OCI-LY7 (cell line): Measurements from ENCODE around the gene PDZD2. TPM values are rescaled to one million over a fixed set of nuclear protein-coding genes. Genes with fewer than 3 reads are reported as not detected.

ENCODE experiments used
- BruUV-seq: library from RNA; stranded (reverse); fragments of 400-500 nt; replicated peaks from 2 replicates; lab custom pipeline; 2021; lab: Mats Ljungman, UMichigan
- CTCF ChIA-PET: fragments of 300-600 bp; sonication (Branson Sonifier 250); formaldehyde crosslinking; loops from one replicate; lab custom pipeline; 2022; ENCODE audit warnings: antibody characterized with exemption; ENCODE audit not compliant: unreplicated experiment; lab: Charles Lee
- POLR2A ChIA-PET: fragments of 300-600 bp; sonication (Branson Sonifier 250); formaldehyde crosslinking; loops from one replicate; lab custom pipeline; 2022; ENCODE audit warnings: antibody characterized with exemption; lab: Charles Lee
- DNase-seq: peaks from one replicate; pipeline ENCODE4 v3.0.0-alpha.2; 2015; ENCODE audit warnings: low spot score
- H2AFZ ChIP-seq: fragments of 200-600 bp; sonication (generic), shearing (Covaris generic); 2 replicates; pipeline ENCODE4 v1.6.1; 2014; ENCODE audit warnings: mild to moderate bottlenecking, antibody characterized with exemption, low read length, moderate library complexity
- H3K27ac ChIP-seq: fragments of 200-600 bp; sonication (generic); 2 replicates; pipeline ENCODE4 v1.5.1; 2014; ENCODE audit warnings: mixed run types, low read depth, mild to moderate bottlenecking, moderate library complexity, low read length, inconsistent platforms; ENCODE audit not compliant: poor library complexity, severe bottlenecking
- H3K36me3 ChIP-seq: fragments of 200-600 bp; sonication (generic); 2 replicates; pipeline ENCODE4 v1.6.1; 2014; ENCODE audit warnings: mild to moderate bottlenecking, antibody characterized with exemption, low read length, moderate library complexity, mixed read lengths; ENCODE audit not compliant: insufficient read depth
- H3K4me1 ChIP-seq: fragments of 200-600 bp; sonication (generic); 2 replicates; pipeline ENCODE4 v1.5.1; 2014; ENCODE audit warnings: mild to moderate bottlenecking, low read length; ENCODE audit not compliant: insufficient read depth, poor library complexity, severe bottlenecking
- H3K4me2 ChIP-seq: fragments of 200-600 bp; sonication (generic); 2 replicates; pipeline ENCODE4 v1.6.1; 2014; ENCODE audit warnings: mild to moderate bottlenecking, low read length
- H3K4me3 ChIP-seq: fragments of 200-600 bp; sonication (generic); 2 replicates; pipeline ENCODE4 v1.5.1; 2014; ENCODE audit warnings: mild to moderate bottlenecking, low read depth, low read length; ENCODE audit not compliant: poor library complexity, severe bottlenecking
- H3K79me2 ChIP-seq: fragments of 200-600 bp; sonication (generic); 2 replicates; pipeline ENCODE4 v1.6.1; 2016; ENCODE audit warnings: low read depth, mild to moderate bottlenecking, low read length, moderate library complexity, mixed read lengths; ENCODE audit not compliant: insufficient read depth
- H3K9me2 ChIP-seq: fragments of 200-600 bp; sonication (generic); 2 replicates; pipeline ENCODE4 v1.6.1; 2016; ENCODE audit warnings: mild to moderate bottlenecking, low read length, mixed read lengths; ENCODE audit not compliant: insufficient read depth
- H3K9me3 ChIP-seq: fragments of 200-600 bp; sonication (generic); 2 replicates; pipeline ENCODE4 v1.6.1; 2014; ENCODE audit warnings: mild to moderate bottlenecking, mixed run types, low read length, mixed read lengths
- H4K20me1 ChIP-seq: fragments of 200-600 bp; sonication (generic); 2 replicates; pipeline ENCODE4 v1.6.1; 2014; ENCODE audit warnings: mild to moderate bottlenecking, antibody characterized with exemption, low read length, moderate library complexity, mixed read lengths; ENCODE audit not compliant: insufficient read depth
- EZH2phosphoT487 ChIP-seq: fragments of 200-600 bp; sonication (generic); IDR thresholded peaks from 2 replicates; pipeline ENCODE4 v1.6.1; 2018; ENCODE audit warnings: low read depth, borderline replicate concordance, mild to moderate bottlenecking, mixed run types, antibody characterized with exemption, low read length, moderate library complexity, mixed read lengths
- intact Hi-C: fragments of 100-400 bp; cut with micrococcal nuclease; formaldehyde crosslinking; loops from one replicate; pipeline ENCODE4 v1.10.0; 2022; ENCODE audit not compliant: unreplicated experiment
- total RNA-seq, 2 experiments: library from RNA; depleted of rRNA in 1 of 2; stranded (reverse); fragments of >200 nt in 1 of 2; shearing (Covaris generic) in 1 of 2; gene quantifications; 2 replicates each; pipeline ENCODE4 v1.2.3, GENCODE V29; 2014 to 2022
- TF ChIP-seq, protein P1 (sequence below): fragments of 200-600 bp; sonication (generic); conservative IDR thresholded peaks from 2 replicates; pipeline ENCODE4 v1.5.1; 2014; ENCODE audit warnings: mild to moderate bottlenecking, antibody characterized with exemption, low read length, moderate library complexity, mixed read lengths

The PDZD2 gene
- total RNA-seq, 2 experiments from 2014 or later = 8.6 to 10.6 TPM

DNA sequence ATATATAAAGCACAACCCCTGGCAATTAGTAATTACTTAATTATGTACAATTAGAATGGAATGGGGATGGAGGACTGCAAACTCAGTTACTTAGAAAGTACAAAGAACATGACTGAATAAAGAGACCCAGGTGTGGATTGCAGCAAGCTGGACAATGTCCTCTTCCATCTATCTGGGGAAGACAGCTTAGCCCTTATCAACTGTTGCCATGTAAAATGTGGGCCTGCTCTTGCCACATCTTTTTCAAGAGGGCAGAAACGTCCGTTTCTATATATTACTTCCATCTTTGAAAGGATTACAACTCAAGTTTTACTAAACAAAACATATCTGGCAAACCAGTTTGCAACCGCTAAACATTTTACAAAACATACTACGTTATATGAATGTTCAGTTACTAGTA lies 509.0 kb downstream of the PDZD2 start:
- TF ChIP-seq, protein P1, sequence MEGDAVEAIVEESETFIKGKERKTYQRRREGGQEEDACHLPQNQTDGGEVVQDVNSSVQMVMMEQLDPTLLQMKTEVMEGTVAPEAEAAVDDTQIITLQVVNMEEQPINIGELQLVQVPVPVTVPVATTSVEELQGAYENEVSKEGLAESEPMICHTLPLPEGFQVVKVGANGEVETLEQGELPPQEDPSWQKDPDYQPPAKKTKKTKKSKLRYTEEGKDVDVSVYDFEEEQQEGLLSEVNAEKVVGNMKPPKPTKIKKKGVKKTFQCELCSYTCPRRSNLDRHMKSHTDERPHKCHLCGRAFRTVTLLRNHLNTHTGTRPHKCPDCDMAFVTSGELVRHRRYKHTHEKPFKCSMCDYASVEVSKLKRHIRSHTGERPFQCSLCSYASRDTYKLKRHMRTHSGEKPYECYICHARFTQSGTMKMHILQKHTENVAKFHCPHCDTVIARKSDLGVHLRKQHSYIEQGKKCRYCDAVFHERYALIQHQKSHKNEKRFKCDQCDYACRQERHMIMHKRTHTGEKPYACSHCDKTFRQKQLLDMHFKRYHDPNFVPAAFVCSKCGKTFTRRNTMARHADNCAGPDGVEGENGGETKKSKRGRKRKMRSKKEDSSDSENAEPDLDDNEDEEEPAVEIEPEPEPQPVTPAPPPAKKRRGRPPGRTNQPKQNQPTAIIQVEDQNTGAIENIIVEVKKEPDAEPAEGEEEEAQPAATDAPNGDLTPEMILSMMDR = no peak
- TF ChIP-seq EZH2phosphoT487 = no peak
- no peak for DNase-seq
- Histone ChIP-seq H3K36me3 (peaks cover 70% of the 10 kb centered on the region), H3K9me2 (no peaks in the 10 kb centered on the region), H2AFZ (no peak overlapping the region), H3K9me3 (no peaks in the 10 kb centered on the region), H3K4me2 (no peak overlapping the region), H3K27ac (no peak overlapping the region), H3K79me2 (peaks cover 94% of the 10 kb centered on the region), H3K4me1 (no peaks in the 10 kb centered on the region), H3K4me3 (no peak overlapping the region), H4K20me1 (peaks cover 12% of the 10 kb centered on the region; the same call in 1 of the 2 replicates)
- no TSS peak for BruUV-seq
- ChIA-PET CTCF (no interaction called here), POLR2A (no interaction called here)
- intact Hi-C loops = no loop called here

GRCh38 chr5:32150366-32150765 lies 511.4 kb downstream of the PDZD2 start:
- Histone ChIP-seq H3K4me2 (no peak overlapping the region), H3K27ac (no peak overlapping the region), H3K79me2 (peaks cover 98% of the 10 kb centered on the region), H2AFZ (no peak overlapping the region), H3K9me3 (no peaks in the 10 kb centered on the region), H3K4me1 (no peaks in the 10 kb centered on the region), H4K20me1 (peaks cover 12% of the 10 kb centered on the region; the same call in 1 of the 2 replicates), H3K4me3 (no peak overlapping the region), H3K36me3 (peaks cover 70% of the 10 kb centered on the region), H3K9me2 (no peaks in the 10 kb centered on the region)
- POLR2A ChIA-PET = interaction anchor here (0.6 to 1.6 kb wide), 3 partner anchors 13 to 490 kb away, joined by 3 read pairs; no protein-coding TSS in a partner anchor
- intact Hi-C loops = no loop called here
- no TSS peak for BruUV-seq
- TF ChIP-seq EZH2phosphoT487 = no peak
- TF ChIP-seq, protein P1 = no peak
- DNase-seq = no peak
- CTCF ChIA-PET = no interaction called here

DNA sequence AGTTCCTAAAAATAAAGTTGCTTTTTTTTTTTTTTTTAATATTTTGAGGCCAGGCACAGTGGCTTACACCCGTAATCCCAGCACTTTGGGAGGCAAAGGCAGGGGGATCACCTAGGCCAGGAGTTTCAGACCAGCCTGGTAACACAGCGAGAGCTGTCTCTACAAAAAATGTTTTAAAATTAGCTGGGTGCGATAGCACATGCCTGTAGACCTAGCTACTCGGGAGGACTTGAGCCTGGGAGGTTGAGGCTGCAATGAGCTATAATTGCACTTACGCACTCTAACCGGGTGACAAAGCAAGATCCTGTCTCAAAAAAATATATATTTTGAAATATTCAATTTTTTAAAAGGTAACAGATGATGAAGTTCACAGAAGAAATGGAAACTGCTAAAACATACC lies 512.3 kb downstream of the PDZD2 start:
- Histone ChIP-seq H3K9me2 (no peaks in the 10 kb centered on the region), H3K4me2 (no peak overlapping the region), H3K9me3 (no peaks in the 10 kb centered on the region), H3K27ac (no peak overlapping the region), H2AFZ (no peak overlapping the region), H3K79me2 (peaks cover 97% of the 10 kb centered on the region), H3K4me3 (no peak overlapping the region), H3K36me3 (peaks cover 69% of the 10 kb centered on the region), H4K20me1 (peaks cover 12% of the 10 kb centered on the region; the same call in 1 of the 2 replicates), H3K4me1 (no peaks in the 10 kb centered on the region)
- BruUV-seq = no TSS peak
- TF ChIP-seq, protein P1 = no peak
- TF ChIP-seq EZH2phosphoT487 = no peak
- POLR2A ChIA-PET = interaction anchor here (0.6 to 1.0 kb wide), 3 partner anchors 12 to 64 kb away, joined by 3 to 4 read pairs (median 3); no protein-coding TSS in a partner anchor
- CTCF ChIA-PET = no interaction called here
- intact Hi-C loops = no loop called here
- DNase-seq = no peak
